Cerebellar nuclear complex (tissue), 1 donor: ENCODE results near the gene C1orf50.
"Not testable (repeated sequence)": the region's sequence is repeated elsewhere in the genome, so short reads cannot be mapped to it uniquely, and the experiment has no call there.

Source experiments
- DNase-seq, 2 experiments: peaks; one replicate each; lab custom pipeline; 2025; lab: John Stamatoyannopoulos, UW

C1orf50 gene

DNA sequence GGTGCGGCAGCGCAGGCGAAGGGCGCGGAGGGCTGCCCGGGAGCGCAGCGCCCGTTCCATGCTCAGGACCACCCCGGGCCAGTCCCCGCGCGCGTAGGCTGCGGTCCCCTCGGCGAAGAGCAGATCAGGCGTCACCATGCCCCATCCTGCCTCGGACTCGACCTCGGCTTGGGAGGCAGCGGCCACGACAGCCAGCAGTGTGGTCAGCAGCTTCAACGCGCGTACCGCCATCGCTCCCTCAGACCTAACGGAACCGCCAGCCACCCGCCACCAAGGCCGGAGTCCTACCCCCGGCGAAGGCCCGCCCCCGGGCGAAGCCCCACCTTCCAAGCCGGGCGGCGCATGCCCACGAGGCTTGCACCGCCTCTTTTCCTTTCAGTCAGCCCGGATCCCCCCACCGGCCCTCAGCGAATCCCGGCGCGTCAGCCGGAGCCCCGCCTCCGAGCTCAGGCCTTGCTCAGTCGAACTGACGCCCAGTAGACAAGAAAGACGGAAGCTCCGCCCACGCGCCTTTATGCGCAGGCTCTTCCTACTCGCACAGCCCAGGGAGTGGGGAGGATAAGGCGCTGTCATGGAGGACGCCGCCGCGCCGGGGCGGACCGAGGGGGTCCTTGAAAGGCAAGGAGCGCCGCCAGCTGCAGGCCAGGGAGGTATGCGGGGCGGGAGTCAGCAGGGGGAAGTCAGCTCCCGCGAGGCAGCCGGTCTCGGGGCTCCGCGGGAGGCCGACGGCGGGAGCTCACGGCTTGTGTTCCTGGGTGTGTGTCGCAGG lies at the start of gene C1orf50, which contains the start of gene P3H1:
C1orf50 (plus strand) TSS at position 509 of the 769 bp plus-strand sequence; CDS start at position 572, 63 bp downstream.
P3H1 (minus strand) TSS at position 288 of the 769 bp plus-strand sequence; CDS start at position 231, 57 bp downstream.
- peak; percentile 98 to 100 for DNase-seq

GRCh38 chr1:42720868-42721267 lies 46.2 kb upstream of the C1orf50 start:
- DNase-seq: no peak

- no peak for DNase-seq
These were observed 45.1 kb upstream of the C1orf50 start for GRCh38 chr1:42721926-42722325.

DNA sequence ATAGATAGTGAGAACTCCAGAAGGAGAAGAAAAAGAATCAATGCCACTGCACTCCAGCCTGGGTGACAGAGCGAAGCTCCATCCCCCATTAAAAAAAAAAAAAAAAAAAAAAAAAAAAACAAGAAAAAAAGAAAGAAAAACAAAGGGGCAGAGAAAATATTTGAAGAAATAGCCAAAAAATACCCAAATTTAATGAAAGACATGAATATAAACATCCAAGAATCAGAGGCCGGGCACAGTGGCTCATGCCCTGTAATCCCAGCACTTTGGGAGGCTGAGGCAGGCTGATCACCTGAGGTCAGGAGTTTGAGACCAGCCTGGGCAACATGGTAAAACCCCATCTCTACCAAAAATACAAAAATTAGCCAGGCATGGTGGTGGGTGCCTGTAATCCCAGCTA lies 44.6 kb upstream of the C1orf50 start:
- not testable (repeated sequence) for DNase-seq

GRCh38 chr1:42723511-42723910 lies 43.5 kb upstream of the C1orf50 start:
- DNase-seq: no peak

GRCh38 chr1:42725820-42726219 lies 41.2 kb upstream of the C1orf50 start:
- DNase-seq: not testable (repeated sequence)

GRCh38 chr1:42730002-42730401 lies 37.0 kb upstream of the C1orf50 start:
- DNase-seq: no peak

- no peak for DNase-seq
These were observed 36.1 kb upstream of the C1orf50 start for GRCh38 chr1:42730988-42731387.

DNA sequence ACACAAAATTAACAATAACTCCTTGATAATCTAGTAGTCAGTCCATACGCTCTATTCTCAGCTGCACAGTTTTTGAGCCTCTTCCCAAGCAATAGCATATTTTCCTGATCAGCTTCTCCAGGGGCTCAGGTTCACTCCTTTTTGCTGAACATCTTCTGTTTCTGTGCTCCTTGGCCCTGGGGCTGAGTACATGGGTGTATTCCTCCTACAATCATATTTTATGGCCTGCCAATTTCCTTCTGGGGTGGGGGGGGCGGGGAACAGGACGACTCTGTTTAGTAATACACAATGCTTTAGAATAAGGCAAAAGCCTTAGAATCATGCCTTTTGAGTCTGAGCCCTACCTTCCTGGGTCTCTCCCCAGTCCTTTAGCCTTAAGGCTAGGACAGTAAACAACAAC lies 35.5 kb upstream of the C1orf50 start:
- DNase-seq: no peak

DNA sequence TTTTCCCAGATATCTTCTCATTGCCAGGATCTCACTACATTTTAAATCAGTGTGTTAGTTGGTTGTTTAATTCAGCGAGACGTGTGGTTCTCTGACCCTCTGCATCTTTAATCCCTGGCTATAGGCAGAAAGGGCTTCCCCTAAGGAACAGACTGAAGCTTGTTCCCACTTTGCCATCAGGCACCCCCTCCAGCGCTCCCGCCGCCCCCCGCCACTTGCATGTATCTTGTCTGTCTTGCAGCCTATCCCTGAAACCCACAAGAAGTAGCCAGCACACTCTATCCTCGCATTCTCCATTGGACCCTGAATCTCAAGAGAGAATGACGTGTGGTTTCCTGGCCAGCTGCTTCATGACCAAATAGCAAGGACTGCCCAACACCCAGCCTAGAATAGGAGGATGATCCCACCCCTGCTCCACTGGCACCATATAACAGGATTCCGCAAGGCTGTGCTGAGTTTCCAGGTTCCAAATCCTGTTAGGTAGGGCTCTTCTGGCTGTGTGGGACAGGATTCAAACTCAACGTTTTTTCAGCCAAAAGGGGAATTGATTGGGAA lies 34.8 kb upstream of the C1orf50 start:
- DNase-seq: no peak

- no peak for DNase-seq
These were observed 33.4 kb upstream of the C1orf50 start for GRCh38 chr1:42733415-42734200.

DNA sequence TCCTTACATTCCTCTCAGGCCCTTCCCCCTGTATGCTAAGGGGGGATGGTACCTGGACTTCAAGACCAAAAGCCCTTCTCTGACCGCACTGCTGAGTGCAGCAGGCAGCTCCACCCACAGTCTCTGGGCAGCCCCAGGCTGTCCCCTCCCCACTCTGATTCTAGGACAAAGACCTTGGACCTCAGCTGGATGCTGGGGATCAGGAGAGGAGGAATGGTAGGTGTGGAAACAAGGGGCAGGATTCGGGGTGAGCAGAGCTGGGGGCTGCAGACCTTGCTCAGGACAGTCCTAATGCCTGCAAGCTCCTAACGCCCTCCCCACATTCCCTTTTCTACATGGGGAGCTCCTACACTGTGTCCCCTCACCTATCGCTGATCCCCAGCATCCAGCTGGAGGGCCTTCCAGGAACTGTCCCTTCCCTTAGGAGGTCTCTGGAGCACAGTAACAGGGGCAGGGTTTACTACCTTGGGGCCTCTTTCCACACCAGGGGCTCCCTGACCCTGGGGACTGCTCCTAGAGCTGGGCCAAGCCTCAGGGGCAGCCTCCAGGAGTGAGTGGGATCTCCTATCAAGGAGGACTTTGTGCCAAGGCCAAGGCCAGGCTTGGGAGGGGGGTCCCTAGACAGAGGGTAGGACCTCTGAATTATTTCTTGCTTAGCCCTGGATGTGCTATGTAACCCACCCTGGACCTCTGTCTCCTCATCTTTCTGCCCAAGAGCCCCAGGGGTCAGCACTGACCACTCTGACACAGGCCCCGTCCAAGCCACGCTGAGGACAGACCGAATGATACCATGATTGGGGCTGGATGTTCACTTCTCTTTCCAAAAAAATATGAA lies 32.6 kb upstream of the C1orf50 start:
- no peak for DNase-seq

DNA sequence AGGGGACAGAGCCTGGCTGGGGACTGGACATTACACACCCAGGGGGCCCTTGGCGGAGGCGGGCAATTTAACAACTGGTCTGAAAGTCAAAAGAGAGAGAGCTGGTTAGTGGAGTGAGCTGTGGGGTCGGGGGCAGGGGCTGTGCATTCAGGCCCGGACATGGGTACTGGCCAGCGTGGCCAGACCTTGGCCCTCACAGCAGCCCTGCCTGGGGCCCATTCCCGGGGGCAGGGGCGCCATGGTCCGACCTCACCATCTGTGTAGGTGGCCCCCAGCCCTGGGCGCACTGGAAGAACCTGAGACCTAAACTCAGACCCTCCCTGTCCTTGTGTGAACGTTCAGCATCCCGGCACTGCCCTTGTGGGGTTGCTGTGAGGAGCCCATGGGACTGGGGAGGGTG lies 32.0 kb upstream of the C1orf50 start:
- no peak for DNase-seq

DNA sequence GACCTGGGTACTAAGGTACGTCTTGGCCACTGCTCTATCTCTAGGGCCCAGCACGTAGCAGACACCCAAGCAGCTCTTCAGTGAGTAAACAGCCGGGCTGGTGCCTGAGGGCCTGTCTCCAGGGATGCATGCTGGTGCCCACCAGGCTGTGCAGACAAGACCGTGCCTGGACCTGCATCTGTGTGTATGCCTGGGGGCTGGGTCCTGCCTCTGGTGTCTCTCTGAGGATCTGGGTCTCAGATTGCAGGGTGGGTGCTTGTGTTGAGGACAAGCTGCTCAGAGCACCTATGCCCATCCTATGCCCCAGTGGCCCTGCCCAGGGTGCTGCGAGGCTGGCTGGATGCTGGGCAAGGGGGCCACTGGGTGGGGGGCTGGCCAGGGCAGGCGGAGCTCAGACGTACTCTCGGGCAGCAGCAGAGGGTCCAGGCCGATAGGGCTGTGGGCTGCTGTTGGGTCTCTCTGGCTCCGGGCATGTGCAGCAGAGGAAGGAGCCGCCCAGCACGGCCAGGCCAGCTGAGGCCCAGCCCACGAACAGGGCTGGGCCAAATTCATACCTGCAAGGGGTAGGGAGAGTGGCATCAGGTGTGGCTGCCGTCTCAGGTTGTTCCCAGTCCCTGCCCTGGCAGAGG lies 31.5 kb upstream of the C1orf50 start:
- DNase-seq: no peak

GRCh38 chr1:42736152-42736551 lies 30.9 kb upstream of the C1orf50 start:
- no peak for DNase-seq

GRCh38 chr1:42736571-42737200 lies 30.4 kb upstream of the C1orf50 start:
- no peak for DNase-seq

DNA sequence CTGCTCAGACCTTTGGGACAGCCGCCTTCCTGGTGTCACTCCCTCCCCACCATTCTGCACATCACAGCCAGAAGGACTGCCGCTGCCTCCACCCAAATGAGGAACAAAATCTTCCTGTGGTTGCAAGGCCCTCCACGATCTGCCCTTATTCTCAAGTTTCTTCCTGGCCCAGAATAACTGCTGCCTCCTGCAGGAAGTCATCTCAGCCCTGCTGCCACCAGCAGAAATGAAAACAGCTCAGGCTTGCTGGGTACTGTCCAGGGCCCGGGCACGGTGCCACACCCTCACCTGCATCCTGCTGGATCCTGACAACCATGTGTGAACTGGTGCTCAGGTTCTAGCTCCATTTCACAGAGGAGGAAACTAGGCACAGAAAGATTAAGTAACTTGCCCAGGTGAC lies 29.8 kb upstream of the C1orf50 start:
- no peak for DNase-seq

GRCh38 chr1:42737986-42738677 lies 28.9 kb upstream of the C1orf50 start:
- no peak for DNase-seq

DNA sequence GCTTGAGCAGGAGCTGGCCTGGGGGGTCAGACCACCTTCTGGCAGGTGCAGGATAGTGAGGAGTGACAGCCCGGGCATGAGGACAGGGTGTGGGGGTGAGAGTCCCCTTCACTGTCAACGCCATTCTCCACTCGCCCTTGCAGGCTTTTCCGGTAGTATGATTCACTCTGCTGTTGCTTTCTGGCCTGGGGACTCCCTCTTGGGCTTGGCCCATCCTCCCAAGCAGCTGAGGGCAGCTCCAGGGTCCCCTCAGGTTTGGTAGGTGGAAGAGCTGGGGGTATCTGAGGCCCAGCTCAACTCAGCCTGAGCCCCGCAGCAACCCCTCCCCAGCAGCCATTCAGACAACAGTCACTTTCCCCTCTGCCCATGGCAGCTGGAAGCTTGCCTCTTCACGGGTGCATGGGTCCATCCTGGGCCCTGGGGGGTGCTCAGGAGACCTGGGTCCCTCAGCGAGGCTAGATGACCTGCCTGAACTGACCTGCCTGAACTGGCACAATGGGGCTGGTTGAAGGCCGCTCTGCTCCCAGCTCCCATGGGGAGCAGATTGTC lies 28.3 kb upstream of the C1orf50 start:
- DNase-seq: no peak
